ENCODE measurements around the gene DUSP8.
"Not testable (repeated sequence)": the region's sequence is repeated elsewhere in the genome, so short reads cannot be mapped to it uniquely, and the experiment has no call there.

The DUSP8 gene

GRCh38 chr11:1518301-1518700, 53.8 kb downstream of the DUSP8 start:
- no peak for DNase-seq (ENCODE audit: insufficient read length, low spot score)
- FAIRE-seq, result no peak
- no peak for TF ChIP-seq POLR2A (IDR thresholded peaks at IDR 0.05; ENCODE audit: low read depth, low read length)

GRCh38 chr11:1517117-1518005, 54.7 kb downstream of the DUSP8 start:
- DNase-seq (ENCODE audit: insufficient read length, low spot score) (no peak), FAIRE-seq (no peak)
- TF ChIP-seq POLR2A (IDR thresholded peaks at IDR 0.05; ENCODE audit: low read depth, low read length), result no peak

- FAIRE-seq (peak; percentile 41), DNase-seq (ENCODE audit: insufficient read length, low spot score) (peak; percentile 98)
These were observed 55.6 kb downstream of the DUSP8 start for GRCh38 chr11:1516273-1517067.

GRCh38 chr11:1515082-1516060, 56.7 kb downstream of the DUSP8 start:
- FAIRE-seq, result no peak
- no peak for TF ChIP-seq POLR2A (IDR thresholded peaks at IDR 0.05; ENCODE audit: low read depth, low read length)
- peak; percentile 94 for DNase-seq (ENCODE audit: insufficient read length, low spot score)

More at GRCh38 chr11:1516273-1517067, 55.6 kb downstream of the DUSP8 start:
- no peak for TF ChIP-seq POLR2A (IDR thresholded peaks at IDR 0.05; ENCODE audit: low read depth, low read length)

GRCh38 chr11:1514336-1515061, 57.6 kb downstream of the DUSP8 start:
- DNase-seq (ENCODE audit: insufficient read length, low spot score), result no peak
- 0 out of 2 replicates have a peak, but pooled peaks have one; percentile 11 for TF ChIP-seq POLR2A (IDR thresholded peaks at IDR 0.05; ENCODE audit: low read depth, low read length)
- no peak for FAIRE-seq

- no peak for TF ChIP-seq POLR2A (IDR thresholded peaks at IDR 0.05; ENCODE audit: low read depth, low read length)
- no peak for DNase-seq (ENCODE audit: insufficient read length, low spot score)
- FAIRE-seq, result no peak
These were observed 58.5 kb downstream of the DUSP8 start for GRCh38 chr11:1513326-1514296.

- DNase-seq (ENCODE audit: insufficient read length, low spot score); FAIRE-seq: not testable (repeated sequence)
These were observed 59.4 kb downstream of the DUSP8 start for GRCh38 chr11:1512531-1513258.

- FAIRE-seq, result no peak
- DNase-seq (ENCODE audit: insufficient read length, low spot score), result no peak
- TF ChIP-seq POLR2A (IDR thresholded peaks at IDR 0.05; ENCODE audit: low read depth, low read length), result no peak
These were observed 60.1 kb downstream of the DUSP8 start for GRCh38 chr11:1511937-1512496.

GRCh38 chr11:1510928-1511327, 61.1 kb downstream of the DUSP8 start:
- DNase-seq (ENCODE audit: insufficient read length, low spot score), result no peak
- FAIRE-seq, result no peak
- no peak for TF ChIP-seq POLR2A (IDR thresholded peaks at IDR 0.05; ENCODE audit: low read depth, low read length)

GRCh38 chr11:1510351-1510750, 61.7 kb downstream of the DUSP8 start:
- not testable (repeated sequence) for FAIRE-seq; DNase-seq (ENCODE audit: insufficient read length, low spot score)
